Small intestine (tissue), 7 donors: ENCODE measurements around the gene FARS2. TPM values are rescaled to one million over a fixed set of nuclear protein-coding genes. Genes with fewer than 3 reads are reported as not detected.

Experiments used
- DNase-seq, 2 donors: peaks; one replicate each; pipeline versions ENCODE4 v3.0.0 to v3.0.0-alpha.2; 2013
- FAIRE-seq: peaks from 2 replicates; lab custom pipeline; 2012; peaks lifted over from hg19 to GRCh38; lab: Jason Lieb, UNC
- H3K27ac ChIP-seq, 3 donors: one replicate each; pipeline ENCODE4 v1.5.1; 2013; ENCODE audit warnings: low read length in 2 of 3, mild to moderate bottlenecking in 2 of 3, control low read depth in 1 of 3, inconsistent platforms in 1 of 3, low read depth in 1 of 3, moderate library complexity in 1 of 3
- H3K27me3 ChIP-seq, 3 donors: one replicate each; pipeline ENCODE4 v1.6.1; 2013; ENCODE audit warnings: low read length in 3 of 3, inconsistent platforms in 1 of 3; ENCODE audit not compliant: control insufficient read depth in 3 of 3, insufficient read depth in 3 of 3
- H3K36me3 ChIP-seq, 3 donors: one replicate each; pipeline ENCODE4 v1.6.1; 2013; ENCODE audit warnings: low read length in 3 of 3, inconsistent platforms in 1 of 3, low read depth in 1 of 3, mild to moderate bottlenecking in 1 of 3, moderate library complexity in 1 of 3; ENCODE audit not compliant: control insufficient read depth in 3 of 3, insufficient read depth in 2 of 3
- H3K4me1 ChIP-seq, 3 donors: one replicate each; pipeline ENCODE4 v1.6.1; 2013; ENCODE audit warnings: low read length in 2 of 3, inconsistent platforms in 1 of 3, low read depth in 1 of 3, mild to moderate bottlenecking in 1 of 3, moderate library complexity in 1 of 3; ENCODE audit not compliant: control insufficient read depth in 3 of 3, insufficient read depth in 2 of 3
- H3K4me3 ChIP-seq, 3 donors: one replicate each; pipeline ENCODE4 v1.5.1; 2013; ENCODE audit warnings: low read length in 3 of 3, control low read depth in 1 of 3, inconsistent platforms in 1 of 3, low read depth in 1 of 3, mild to moderate bottlenecking in 1 of 3, moderate library complexity in 1 of 3
- H3K9me3 ChIP-seq, 2 donors: one replicate each; pipeline ENCODE4 v1.6.1; 2013; ENCODE audit warnings: low read depth in 1 of 2, low read length in 1 of 2; ENCODE audit not compliant: control insufficient read depth in 2 of 2, insufficient read depth in 1 of 2
- WGBS, 3 donors: extraction: QIAGEN DNeasy Blood & Tissue Kit; methylation state at CpG; one replicate each; pipeline ENCODE4 v1.1.7; 2013; 5-methylcytosine and 5-hydroxymethylcytosine counted together
- polyA plus RNA-seq, 4 donors: library from polyadenylated mRNA; stranded (reverse) in 3 of 4; unstranded in 1 of 4; fragments of 200-250 nt in 3 of 4; fragments of 120-200 nt in 1 of 4; gene quantifications; one replicate each; pipeline versions ENCODE4 v1.2.1 to v1.2.3, GENCODE V29; 2013
- donor health status: healthy with polysubstance abuse.
- donor health status: control.
- donor health status: control.
- donor health status: Bipolar disorder and iron deficiency.
- donor health status: healthy.

FARS2 gene
- polyA plus RNA-seq, 4 donors, result 6.0 to 16.6 (median 11.8) TPM

- FAIRE-seq (no peak), DNase-seq (no peak)
- H3K27ac ChIP-seq, result no peak overlapping the region
- peaks cover 0 to 6% (median 0%) of the 10 kb centered on the region in 3 donors for H3K4me1 ChIP-seq
- no peak overlapping the region for H3K4me3 ChIP-seq
- H3K36me3 ChIP-seq, result peaks cover 0 to 8% (median 0%) of the 10 kb centered on the region in 3 donors
- 76 to 84% (median 79%) methylated on average over 3 of the region's 3 CpGs for WGBS, 3 donors
- H3K27me3 ChIP-seq, result no peaks in the 10 kb centered on the region
- no peaks in the 10 kb centered on the region for H3K9me3 ChIP-seq
Observed at GRCh38 chr6:5256952-5257351, 4.4 kb upstream of the FARS2 start.

- peaks cover 0 to 6% (median 0%) of the 10 kb centered on the region in 3 donors for H3K4me1 ChIP-seq
- H3K27me3 ChIP-seq, result no peaks in the 10 kb centered on the region
- H3K9me3 ChIP-seq, result no peaks in the 10 kb centered on the region
- DNase-seq (no peak), FAIRE-seq (no peak)
- no peak overlapping the region for H3K27ac ChIP-seq
- peaks cover 0 to 8% (median 0%) of the 10 kb centered on the region in 3 donors for H3K36me3 ChIP-seq
- no peak overlapping the region for H3K4me3 ChIP-seq
- WGBS, 3 donors, result 98 to 99% (median 99%) methylated on average over 8 of the region's 8 CpGs
Observed at GRCh38 chr6:5257400-5257799, 3.9 kb upstream of the FARS2 start.

- peaks cover 0 to 6% (median 0%) of the 10 kb centered on the region in 3 donors for H3K4me1 ChIP-seq
- peak overlapping the region in 1 of 3 donors; percentile 76 for H3K27ac ChIP-seq
- H3K27me3 ChIP-seq, result no peaks in the 10 kb centered on the region
- no peaks in the 10 kb centered on the region for H3K9me3 ChIP-seq
- DNase-seq (peak in 1 of 2 donors; percentile 4), FAIRE-seq (no peak)
- WGBS, 3 donors, result 67 to 80% (median 72%) methylated on average over 3 of the region's 3 CpGs
- peaks cover 0 to 5% (median 0%) of the 10 kb centered on the region in 3 donors for H3K36me3 ChIP-seq
- peak overlapping the region in 1 of 3 donors; percentile 76 for H3K4me3 ChIP-seq
Observed at GRCh38 chr6:5259428-5259827, 1.9 kb upstream of the FARS2 start.

- Histone ChIP-seq H3K27ac (peak overlapping the region; percentile 21 to 76 (median 60)), H3K27me3 (no peaks in the 10 kb centered on the region), H3K4me1 (peaks cover 0 to 6% (median 0%) of the 10 kb centered on the region in 3 donors), H3K9me3 (no peaks in the 10 kb centered on the region), H3K4me3 (peak overlapping the region; percentile 73 to 93 (median 76)), H3K36me3 (peaks cover 0 to 5% (median 0%) of the 10 kb centered on the region in 3 donors)
- DNase-seq, result peak; percentile 81 to 83
- no peak for FAIRE-seq
- 2 to 3% (median 3%) methylated on average over 21 to 22 of the region's 22 CpGs for WGBS, 3 donors
Observed at GRCh38 chr6:5260111-5260620, 1.1 kb upstream of the FARS2 start.

GRCh38 chr6:5261545-5262109, 314 bp downstream of the FARS2 start:
- peaks cover 0 to 6% (median 0%) of the 10 kb centered on the region in 3 donors for H3K4me1 ChIP-seq
- DNase-seq, result no peak
- peaks cover 0 to 7% (median 0%) of the 10 kb centered on the region in 3 donors for H3K36me3 ChIP-seq
- no peaks in the 10 kb centered on the region for H3K27me3 ChIP-seq
- no peak for FAIRE-seq
- H3K9me3 ChIP-seq, result no peaks in the 10 kb centered on the region
- 0% methylated on average over 19 of the region's 19 CpGs for WGBS, 3 donors
- peak overlapping the region; percentile 93 to 100 (median 98) for H3K27ac ChIP-seq
- peak overlapping the region; percentile 73 to 93 (median 76) for H3K4me3 ChIP-seq

- Histone ChIP-seq H3K4me1 (no peaks in the 10 kb centered on the region), H3K4me3 (no peak overlapping the region), H3K27ac (no peak overlapping the region), H3K36me3 (peaks cover 0 to 2% (median 0%) of the 10 kb centered on the region in 3 donors), H3K27me3 (no peaks in the 10 kb centered on the region), H3K9me3 (no peaks in the 10 kb centered on the region)
- FAIRE-seq (no peak), DNase-seq (no peak)
- 92 to 95% (median 94%) methylated on average over 2 of the region's 2 CpGs for WGBS, 3 donors
Observed at GRCh38 chr6:5266423-5266822, 5.1 kb downstream of the FARS2 start.

GRCh38 chr6:5270093-5270680, 8.9 kb downstream of the FARS2 start:
- 63 to 72% (median 69%) methylated on average over 5 of the region's 5 CpGs for WGBS, 3 donors
- no peak for DNase-seq
- no peak overlapping the region for H3K27ac ChIP-seq
- H3K27me3 ChIP-seq, result no peaks in the 10 kb centered on the region
- FAIRE-seq, result no peak
- no peak overlapping the region for H3K4me3 ChIP-seq
- no peaks in the 10 kb centered on the region for H3K4me1 ChIP-seq
- H3K36me3 ChIP-seq, result peaks cover 0 to 2% (median 0%) of the 10 kb centered on the region in 3 donors
- no peaks in the 10 kb centered on the region for H3K9me3 ChIP-seq

- H3K4me1 ChIP-seq, result no peaks in the 10 kb centered on the region
- no peaks in the 10 kb centered on the region for H3K27me3 ChIP-seq
- H3K36me3 ChIP-seq, result no peaks in the 10 kb centered on the region
- H3K27ac ChIP-seq, result no peak overlapping the region
- 93 to 97% (median 95%) methylated on average over 6 of the region's 6 CpGs for WGBS, 3 donors
- no peak overlapping the region for H3K4me3 ChIP-seq
- FAIRE-seq (no peak), DNase-seq (no peak)
- H3K9me3 ChIP-seq, result no peaks in the 10 kb centered on the region
Observed at GRCh38 chr6:5271926-5272325, 10.6 kb downstream of the FARS2 start.
